Hepatocyte (in vitro differentiated cells): ENCODE results near the gene SET.

Experiments
- CTCF ChIP-seq: fragments of 200-600 bp; sonication (generic); IDR thresholded peaks from 2 replicates; pipeline ENCODE4 v1.5.1; 2016; ENCODE audit warnings: antibody characterized with exemption, mild to moderate bottlenecking; ENCODE audit not compliant: poor library complexity
- EZH2 ChIP-seq: fragments of 200-600 bp; sonication (generic); IDR thresholded peaks from 2 replicates; pipeline ENCODE4 v1.6.1; 2016; ENCODE audit warnings: antibody characterized with exemption, mild to moderate bottlenecking, borderline replicate concordance
- EZH2phosphoT487 ChIP-seq: fragments of 200-600 bp; sonication (generic); IDR thresholded peaks from one replicate; pipeline ENCODE4 v1.6.1; 2018; ENCODE audit warnings: antibody characterized with exemption, mild to moderate bottlenecking, low read depth, moderate library complexity; ENCODE audit not compliant: unreplicated experiment, severe bottlenecking

GRCh38 chr9:128719919-128720605, 31.0 kb downstream of the SET start:
- no peak for TF ChIP-seq CTCF
- no peak for TF ChIP-seq EZH2
- no peak for TF ChIP-seq EZH2phosphoT487
